DOHH2 (cell line): Measurements from ENCODE around the gene NCKAP5.

ENCODE experiments used
- H3F3A ChIP-seq: fragments of 200-600 bp; sonication (generic), shearing (Covaris generic); 2 replicates; pipeline ENCODE4 v1.6.0; 2016; ENCODE audit warnings: antibody characterized with exemption, mild to moderate bottlenecking; ENCODE audit not compliant: control insufficient read depth, insufficient read depth
- H3K27ac ChIP-seq: fragments of 200-600 bp; sonication (generic); 2 replicates; pipeline ENCODE4 v1.5.1; 2014; ENCODE audit warnings: low read depth, mild to moderate bottlenecking, low read length, moderate library complexity
- H3K27me3 ChIP-seq: fragments of 200-600 bp; sonication (generic); 2 replicates; pipeline ENCODE4 v1.6.1; 2014; ENCODE audit warnings: mild to moderate bottlenecking, low read length, mixed read lengths; ENCODE audit not compliant: control insufficient read depth
- H3K36me3 ChIP-seq: fragments of 200-600 bp; sonication (generic); 2 replicates; pipeline ENCODE4 v1.6.1; 2014; ENCODE audit warnings: mild to moderate bottlenecking, low read length, moderate library complexity, mixed read lengths; ENCODE audit not compliant: control insufficient read depth
- H3K4me1 ChIP-seq: fragments of 200-600 bp; sonication (generic); 2 replicates; pipeline ENCODE4 v1.6.1; 2014; ENCODE audit warnings: mild to moderate bottlenecking, low read length, mixed read lengths; ENCODE audit not compliant: control insufficient read depth
- H3K4me2 ChIP-seq: fragments of 200-600 bp; sonication (generic); 2 replicates; pipeline ENCODE4 v1.6.0; 2014; ENCODE audit warnings: mild to moderate bottlenecking, low read length, moderate library complexity
- H3K4me3 ChIP-seq: fragments of 200-600 bp; sonication (generic); 2 replicates; pipeline ENCODE4 v1.5.1; 2014; ENCODE audit warnings: mild to moderate bottlenecking, low read length, mixed read lengths
- H3K79me2 ChIP-seq: fragments of 200-600 bp; sonication (generic); 2 replicates; pipeline ENCODE4 v1.6.1; 2014; ENCODE audit warnings: mild to moderate bottlenecking, low read length, mixed read lengths; ENCODE audit not compliant: control insufficient read depth
- H3K9me2 ChIP-seq: fragments of 200-600 bp; sonication (generic); replicated peaks from 2 replicates; pipeline ENCODE4 v1.6.1; 2014; ENCODE audit warnings: mild to moderate bottlenecking, low read length, mixed read lengths; ENCODE audit not compliant: control insufficient read depth
- H3K9me3 ChIP-seq: fragments of 200-600 bp; sonication (generic); 2 replicates; pipeline ENCODE4 v1.6.1; 2014; ENCODE audit warnings: antibody characterized with exemption, low read length, mixed read lengths; ENCODE audit not compliant: control insufficient read depth, insufficient read depth
- H4K20me1 ChIP-seq: fragments of 200-600 bp; sonication (generic); 2 replicates; pipeline ENCODE4 v1.6.0; 2014; ENCODE audit warnings: low read depth, mild to moderate bottlenecking, antibody characterized with exemption, low read length, moderate library complexity; ENCODE audit not compliant: control insufficient read depth, insufficient read depth
- EZH2phosphoT487 ChIP-seq: fragments of 200-600 bp; sonication (generic); IDR thresholded peaks from 2 replicates; pipeline ENCODE4 v1.6.1; 2017; ENCODE audit warnings: borderline replicate concordance, mild to moderate bottlenecking, antibody characterized with exemption, low read length, moderate library complexity, mixed read lengths
- TF ChIP-seq, protein P1 (sequence below): fragments of 200-600 bp; sonication (generic); IDR thresholded peaks from one replicate; pipeline ENCODE4 v1.5.1; 2014; ENCODE audit warnings: antibody characterized with exemption, mild to moderate bottlenecking, low read depth, low read length; ENCODE audit not compliant: poor library complexity, severe bottlenecking

Gene NCKAP5

DNA sequence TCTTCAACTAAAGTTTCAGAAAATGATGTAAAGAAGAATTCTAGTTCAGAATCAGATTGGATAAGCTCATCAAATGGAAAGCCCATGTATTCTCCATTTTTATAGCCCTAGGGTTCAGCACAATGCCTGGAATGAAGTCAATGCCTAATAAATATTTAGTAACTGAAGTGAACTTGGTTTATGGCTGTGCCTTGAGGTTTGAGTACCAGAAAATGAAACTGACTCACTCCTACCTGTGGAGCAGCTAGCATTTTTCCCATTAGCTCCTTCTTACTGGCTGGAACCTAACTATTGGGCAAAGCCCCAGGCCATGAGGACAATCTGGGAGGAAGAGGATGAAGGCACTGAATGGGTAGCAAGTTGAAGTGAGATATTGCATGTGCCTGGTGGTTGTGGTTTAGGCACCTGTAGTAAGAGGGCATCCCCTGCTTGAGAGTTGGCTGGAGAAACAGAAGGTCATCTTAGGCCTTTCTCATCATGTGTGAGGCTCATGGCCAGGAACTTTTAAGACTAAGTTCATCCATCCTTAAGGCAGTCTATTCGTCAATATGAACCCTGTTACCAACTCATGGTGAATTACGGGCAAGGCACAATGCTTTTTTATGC is 813.3 kb downstream of the NCKAP5 start:
- no peak for TF ChIP-seq EZH2phosphoT487
- TF ChIP-seq, protein P1, sequence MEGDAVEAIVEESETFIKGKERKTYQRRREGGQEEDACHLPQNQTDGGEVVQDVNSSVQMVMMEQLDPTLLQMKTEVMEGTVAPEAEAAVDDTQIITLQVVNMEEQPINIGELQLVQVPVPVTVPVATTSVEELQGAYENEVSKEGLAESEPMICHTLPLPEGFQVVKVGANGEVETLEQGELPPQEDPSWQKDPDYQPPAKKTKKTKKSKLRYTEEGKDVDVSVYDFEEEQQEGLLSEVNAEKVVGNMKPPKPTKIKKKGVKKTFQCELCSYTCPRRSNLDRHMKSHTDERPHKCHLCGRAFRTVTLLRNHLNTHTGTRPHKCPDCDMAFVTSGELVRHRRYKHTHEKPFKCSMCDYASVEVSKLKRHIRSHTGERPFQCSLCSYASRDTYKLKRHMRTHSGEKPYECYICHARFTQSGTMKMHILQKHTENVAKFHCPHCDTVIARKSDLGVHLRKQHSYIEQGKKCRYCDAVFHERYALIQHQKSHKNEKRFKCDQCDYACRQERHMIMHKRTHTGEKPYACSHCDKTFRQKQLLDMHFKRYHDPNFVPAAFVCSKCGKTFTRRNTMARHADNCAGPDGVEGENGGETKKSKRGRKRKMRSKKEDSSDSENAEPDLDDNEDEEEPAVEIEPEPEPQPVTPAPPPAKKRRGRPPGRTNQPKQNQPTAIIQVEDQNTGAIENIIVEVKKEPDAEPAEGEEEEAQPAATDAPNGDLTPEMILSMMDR: no peak
- Histone ChIP-seq H3K9me2 (no peaks in the 10 kb centered on the region), H3F3A (no peaks in the 10 kb centered on the region), H3K4me1 (no peaks in the 10 kb centered on the region), H3K79me2 (no peaks in the 10 kb centered on the region), H3K27me3 (no peaks in the 10 kb centered on the region), H3K36me3 (no peaks in the 10 kb centered on the region), H3K9me3 (no peaks in the 10 kb centered on the region), H3K4me2 (no peak overlapping the region), H3K27ac (no peak overlapping the region), H3K4me3 (no peak overlapping the region), H4K20me1 (no peaks in the 10 kb centered on the region)

DNA sequence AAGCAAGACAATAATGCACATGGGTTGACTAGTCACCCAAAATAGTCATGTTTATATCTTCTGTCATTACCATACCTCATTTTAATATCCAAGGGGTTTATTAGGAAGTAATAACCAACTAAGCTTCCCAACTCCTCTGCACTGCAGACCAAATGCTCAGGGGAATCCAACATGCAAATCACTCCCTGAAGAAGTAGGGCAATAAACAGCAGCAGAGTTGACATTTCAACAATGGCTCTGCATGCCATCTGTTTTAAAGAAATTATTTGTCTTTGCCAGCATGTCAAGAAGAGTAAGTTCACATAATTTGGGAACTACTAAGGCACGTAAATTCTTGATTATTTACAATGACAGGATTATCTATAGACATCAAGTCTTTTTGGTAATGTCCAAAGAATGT is 813.9 kb downstream of the NCKAP5 start:
- H3K4me1 ChIP-seq: no peaks in the 10 kb centered on the region
- no peaks in the 10 kb centered on the region for H3K79me2 ChIP-seq
- no peaks in the 10 kb centered on the region for H3K27me3 ChIP-seq
- no peaks in the 10 kb centered on the region for H4K20me1 ChIP-seq
- TF ChIP-seq, protein P1: no peak
- no peak for TF ChIP-seq EZH2phosphoT487
- H3K9me2 ChIP-seq: no peaks in the 10 kb centered on the region
- H3K4me2 ChIP-seq: no peak overlapping the region
- no peaks in the 10 kb centered on the region for H3F3A ChIP-seq
- H3K4me3 ChIP-seq: no peak overlapping the region
- H3K36me3 ChIP-seq: no peaks in the 10 kb centered on the region
- no peaks in the 10 kb centered on the region for H3K9me3 ChIP-seq
- no peak overlapping the region for H3K27ac ChIP-seq

DNA sequence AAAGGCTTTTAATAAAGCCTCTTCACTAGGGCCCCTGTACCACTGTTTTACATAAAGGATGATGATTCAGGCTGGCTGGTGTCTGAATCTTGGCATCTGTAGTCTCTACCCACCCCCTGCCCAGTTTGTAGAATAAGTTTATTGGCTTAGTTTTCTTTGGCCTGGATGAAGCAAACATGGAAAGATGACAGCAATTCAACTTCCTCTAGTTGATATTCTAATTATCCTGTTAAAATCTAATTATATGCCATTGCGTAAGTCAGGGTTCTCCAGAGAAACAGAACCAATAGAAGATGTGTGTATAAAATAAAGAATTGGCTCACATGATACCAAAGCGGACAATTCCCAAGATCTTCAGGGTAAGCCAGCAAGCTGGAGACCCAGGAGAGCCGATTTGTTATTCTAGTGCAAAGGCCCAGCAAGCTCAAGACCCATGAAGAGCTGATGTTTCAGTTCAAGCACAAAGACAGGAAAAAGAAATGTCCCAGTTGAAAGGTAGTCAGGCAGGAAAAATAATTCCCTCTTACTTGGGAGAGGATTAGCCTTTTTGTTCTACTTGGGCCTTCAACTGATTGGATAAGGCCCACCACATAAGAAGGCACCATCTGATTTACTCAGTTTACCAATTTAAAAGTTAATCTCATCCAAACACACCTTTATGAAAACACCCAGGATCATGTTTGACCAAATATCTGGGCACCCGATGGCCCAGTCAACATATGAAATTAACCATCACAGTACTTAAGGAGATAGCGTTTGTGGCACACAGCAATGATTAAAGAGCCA is 815.6 kb downstream of the NCKAP5 start:
- no peaks in the 10 kb centered on the region for H3K27me3 ChIP-seq
- no peaks in the 10 kb centered on the region for H3K4me1 ChIP-seq
- no peak overlapping the region for H3K4me3 ChIP-seq
- no peak overlapping the region for H3K27ac ChIP-seq
- H3F3A ChIP-seq: no peaks in the 10 kb centered on the region
- TF ChIP-seq EZH2phosphoT487: no peak
- TF ChIP-seq, protein P1: no peak
- H3K9me3 ChIP-seq: no peaks in the 10 kb centered on the region
- no peaks in the 10 kb centered on the region for H3K36me3 ChIP-seq
- no peaks in the 10 kb centered on the region for H4K20me1 ChIP-seq
- H3K4me2 ChIP-seq: no peak overlapping the region
- H3K79me2 ChIP-seq: no peaks in the 10 kb centered on the region
- H3K9me2 ChIP-seq: no peaks in the 10 kb centered on the region
